Mesenchymal stem cell (in vitro differentiated cells and primary cell): ENCODE measurements around the gene MCF2L2.

ENCODE experiments used
- DNase-seq: peaks from one replicate; pipeline ENCODE4 v3.0.0-alpha.2; 2013
- H2AFZ ChIP-seq: one replicate; pipeline ENCODE4 v1.6.1; 2013; ENCODE audit warnings: low read depth, mild to moderate bottlenecking, control low read depth, inconsistent platforms, low read length, moderate library complexity
- H2AK5ac ChIP-seq: 2 replicates; pipeline ENCODE4 v1.6.1; 2013; ENCODE audit warnings: low read length, moderate library complexity, mild to moderate bottlenecking, inconsistent platforms; ENCODE audit not compliant: severe bottlenecking
- H2BK120ac ChIP-seq: one replicate; pipeline ENCODE4 v1.6.1; 2013; ENCODE audit warnings: low read depth, mild to moderate bottlenecking, inconsistent platforms, low read length, moderate library complexity
- H2BK12ac ChIP-seq, 2 experiments: one replicate each; pipeline ENCODE4 v1.6.1; 2013; ENCODE audit warnings: inconsistent platforms in 2 of 2, low read length in 2 of 2, mild to moderate bottlenecking in 2 of 2, moderate library complexity in 2 of 2, control low read depth in 1 of 2
- H2BK15ac ChIP-seq: one replicate; pipeline ENCODE4 v1.6.1; 2013; ENCODE audit warnings: mild to moderate bottlenecking, low read depth, inconsistent platforms; ENCODE audit not compliant: poor library complexity, severe bottlenecking
- H2BK5ac ChIP-seq: 2 replicates; pipeline ENCODE4 v1.6.1; 2013; ENCODE audit warnings: low read depth, mild to moderate bottlenecking, low read length, control low read depth, inconsistent platforms; ENCODE audit not compliant: poor library complexity, severe bottlenecking
- H3K14ac ChIP-seq, 2 experiments: one replicate each; pipeline ENCODE4 v1.6.1; 2013; ENCODE audit warnings: inconsistent platforms in 2 of 2, low read length in 2 of 2, control low read depth in 1 of 2, mild to moderate bottlenecking in 1 of 2, moderate library complexity in 1 of 2
- H3K18ac ChIP-seq, 2 experiments: one replicate each; pipeline ENCODE4 v1.6.1; 2013; ENCODE audit warnings: inconsistent platforms in 2 of 2, low read length in 2 of 2, control low read depth in 1 of 2, low read depth in 1 of 2, mild to moderate bottlenecking in 1 of 2
- H3K23ac ChIP-seq, 2 experiments: one replicate each; pipeline ENCODE4 v1.6.1; 2013; ENCODE audit warnings: inconsistent platforms in 2 of 2, low read length in 2 of 2, mild to moderate bottlenecking in 2 of 2, moderate library complexity in 2 of 2, control low read depth in 1 of 2
- H3K27ac ChIP-seq: 2 replicates; pipeline ENCODE4 v1.5.1; 2013; ENCODE audit warnings: mild to moderate bottlenecking, moderate library complexity, low read length, control low read depth, inconsistent platforms; ENCODE audit not compliant: poor library complexity, severe bottlenecking
- H3K27me3 ChIP-seq, 2 experiments: 2 replicates each; pipeline versions ENCODE4 v1.6.1 to v1.7.0; 2013; ENCODE audit warnings: low read length in 2 of 2, mild to moderate bottlenecking in 2 of 2, moderate library complexity in 2 of 2, control low read depth in 1 of 2, inconsistent platforms in 1 of 2; ENCODE audit not compliant: control insufficient read depth in 1 of 2, insufficient read depth in 1 of 2
- H3K36me3 ChIP-seq, 2 experiments: 2 replicates each; pipeline versions ENCODE4 v1.6.1 to v1.7.0; 2013; ENCODE audit warnings: low read length in 2 of 2, control low read depth in 1 of 2, inconsistent platforms in 1 of 2, low read depth in 1 of 2, mild to moderate bottlenecking in 1 of 2; ENCODE audit not compliant: insufficient read depth in 2 of 2, control insufficient read depth in 1 of 2
- H3K4ac ChIP-seq, 2 experiments: one replicate each; pipeline ENCODE4 v1.6.1; 2013; ENCODE audit warnings: inconsistent platforms in 2 of 2, low read length in 2 of 2, mild to moderate bottlenecking in 2 of 2, moderate library complexity in 2 of 2, control low read depth in 1 of 2, low read depth in 1 of 2
- H3K4me1 ChIP-seq: 2 replicates; pipeline ENCODE4 v1.6.1; 2013; ENCODE audit warnings: low read depth, low read length, control low read depth; ENCODE audit not compliant: control insufficient read depth, insufficient read depth
- H3K4me2 ChIP-seq: 2 replicates; pipeline ENCODE4 v1.6.1; 2013; ENCODE audit warnings: low read length, mild to moderate bottlenecking, inconsistent platforms; ENCODE audit not compliant: poor library complexity, severe bottlenecking
- H3K4me3 ChIP-seq, 2 experiments: 2 replicates each; pipeline versions ENCODE4 v1.5.1 to v1.7.0; 2013; ENCODE audit warnings: low read length in 2 of 2, mild to moderate bottlenecking in 2 of 2, control low read depth in 1 of 2, low read depth in 1 of 2; ENCODE audit not compliant: insufficient read depth in 1 of 2
- H3K79me1 ChIP-seq: replicated peaks from 2 replicates; pipeline ENCODE4 v1.6.1; 2013; ENCODE audit warnings: mild to moderate bottlenecking, control low read depth, low read length, inconsistent platforms; ENCODE audit not compliant: poor library complexity, severe bottlenecking
- H3K9ac ChIP-seq: 2 replicates; pipeline ENCODE4 v1.7.0; 2013; ENCODE audit warnings: mild to moderate bottlenecking, low read length, moderate library complexity
- H3K9me3 ChIP-seq: 2 replicates; pipeline ENCODE4 v1.7.0; 2013; ENCODE audit warnings: mild to moderate bottlenecking, low read length; ENCODE audit not compliant: control insufficient read depth
- H4K8ac ChIP-seq: one replicate; pipeline ENCODE4 v1.6.1; 2013; ENCODE audit warnings: inconsistent platforms, mild to moderate bottlenecking, low read length, moderate library complexity
- H4K91ac ChIP-seq: one replicate; pipeline ENCODE4 v1.6.1; 2013; ENCODE audit warnings: mild to moderate bottlenecking, low read length, inconsistent platforms
- WGBS: methylation state at CpG from one replicate; pipeline ENCODE4 v1.1.7; 2013; ENCODE audit warnings: mixed read lengths; 5-methylcytosine and 5-hydroxymethylcytosine counted together

Gene MCF2L2

DNA sequence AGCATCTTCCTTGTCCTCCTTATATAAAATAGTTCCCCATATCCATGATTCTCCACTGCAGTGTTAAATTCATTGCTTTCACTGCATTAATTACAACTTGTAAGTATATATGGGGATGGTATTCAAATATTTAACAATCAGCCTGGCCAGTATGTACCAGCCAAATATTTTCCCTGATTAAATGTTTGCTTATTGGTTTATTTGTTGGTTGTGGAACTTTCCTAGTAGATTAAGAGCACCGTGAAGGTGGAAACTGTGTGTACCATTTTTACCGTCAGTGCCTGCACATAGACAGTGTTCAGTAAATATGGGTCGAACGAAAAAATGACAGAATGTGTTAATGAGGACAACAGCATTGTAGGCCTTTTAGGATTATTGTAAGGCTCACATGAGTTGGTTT, 272.9 kb downstream of the MCF2L2 start:
- Histone ChIP-seq H3K36me3 (no peaks in the 10 kb centered on the region), H3K14ac (no peak overlapping the region), H3K9ac (no peak overlapping the region), H2BK15ac (no peak overlapping the region), H3K23ac (no peak overlapping the region), H3K9me3 (no peaks in the 10 kb centered on the region), H2BK5ac (no peak overlapping the region), H2AK5ac (no peak overlapping the region), H3K18ac (no peak overlapping the region), H3K4ac (no peak overlapping the region), H3K4me3 (no peak overlapping the region), H2BK12ac (no peak overlapping the region), H2BK120ac (no peak overlapping the region), H3K79me1 (no peaks in the 10 kb centered on the region), H3K4me2 (no peak overlapping the region), H2AFZ (no peak overlapping the region), H4K8ac (no peak overlapping the region), H3K27ac (no peak overlapping the region), H3K4me1 (peaks cover 2% of the 10 kb centered on the region), H3K27me3 (peaks cover 9 to 78% of the 10 kb centered on the region in 2 experiments), H4K91ac (no peak overlapping the region)
- DNase-seq: no peak
- 96% methylated on average over 4 of the region's 4 CpGs for WGBS

DNA sequence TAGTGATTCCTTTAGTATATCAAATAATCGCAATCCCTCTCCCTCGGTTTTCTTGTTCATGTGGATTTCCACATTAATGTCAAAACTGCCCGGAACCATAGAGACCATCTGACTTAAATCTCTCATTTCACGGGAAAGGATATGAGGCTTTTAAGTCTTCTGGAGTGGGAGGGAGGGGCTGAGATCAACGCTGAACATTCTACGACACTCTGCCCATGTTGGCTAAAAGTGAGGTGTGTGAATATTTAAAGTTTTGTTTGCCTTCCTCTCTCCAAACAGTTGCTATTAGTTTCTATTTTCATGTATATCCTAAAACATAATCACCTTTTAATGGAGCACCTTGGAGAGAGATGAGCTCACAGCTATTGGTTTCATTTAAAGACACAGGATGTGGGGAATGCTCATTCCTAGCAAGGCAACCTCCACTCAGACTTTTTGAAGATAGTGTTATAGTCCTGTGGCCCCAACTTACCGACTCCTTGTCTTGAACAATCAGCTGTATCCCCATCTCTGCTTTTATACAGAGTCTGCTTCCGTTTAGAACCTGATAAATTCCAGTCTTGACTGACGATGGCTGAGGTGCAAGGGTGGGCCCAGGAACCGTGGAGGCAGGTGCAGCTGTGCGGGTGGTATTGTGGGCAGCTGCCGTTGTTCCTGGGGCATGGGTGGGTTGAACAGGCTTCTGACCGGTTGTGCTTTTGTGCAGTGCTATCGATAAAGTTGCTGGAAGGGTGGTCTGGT, 275.0 kb downstream of the MCF2L2 start:
- no peak overlapping the region for H3K9ac ChIP-seq
- H3K27ac ChIP-seq: no peak overlapping the region
- no peak overlapping the region for H4K91ac ChIP-seq
- H3K79me1 ChIP-seq: no peaks in the 10 kb centered on the region
- H2BK12ac ChIP-seq: no peak overlapping the region
- no peaks in the 10 kb centered on the region for H3K36me3 ChIP-seq
- no peak overlapping the region for H3K4me2 ChIP-seq
- DNase-seq: no peak
- no peak overlapping the region for H3K14ac ChIP-seq
- no peaks in the 10 kb centered on the region for H3K4me1 ChIP-seq
- H2BK5ac ChIP-seq: no peak overlapping the region
- no peak overlapping the region for H2AK5ac ChIP-seq
- no peak overlapping the region for H3K18ac ChIP-seq
- H2AFZ ChIP-seq: no peak overlapping the region
- H3K9me3 ChIP-seq: no peaks in the 10 kb centered on the region
- no peak overlapping the region for H3K4me3 ChIP-seq
- H2BK15ac ChIP-seq: no peak overlapping the region
- no peak overlapping the region for H4K8ac ChIP-seq
- H3K23ac ChIP-seq: no peak overlapping the region
- no peak overlapping the region for H3K4ac ChIP-seq
- peaks cover 12 to 58% of the 10 kb centered on the region in 2 experiments for H3K27me3 ChIP-seq
- no peak overlapping the region for H2BK120ac ChIP-seq
- 92% methylated on average over 12 of the region's 14 CpGs for WGBS

DNA sequence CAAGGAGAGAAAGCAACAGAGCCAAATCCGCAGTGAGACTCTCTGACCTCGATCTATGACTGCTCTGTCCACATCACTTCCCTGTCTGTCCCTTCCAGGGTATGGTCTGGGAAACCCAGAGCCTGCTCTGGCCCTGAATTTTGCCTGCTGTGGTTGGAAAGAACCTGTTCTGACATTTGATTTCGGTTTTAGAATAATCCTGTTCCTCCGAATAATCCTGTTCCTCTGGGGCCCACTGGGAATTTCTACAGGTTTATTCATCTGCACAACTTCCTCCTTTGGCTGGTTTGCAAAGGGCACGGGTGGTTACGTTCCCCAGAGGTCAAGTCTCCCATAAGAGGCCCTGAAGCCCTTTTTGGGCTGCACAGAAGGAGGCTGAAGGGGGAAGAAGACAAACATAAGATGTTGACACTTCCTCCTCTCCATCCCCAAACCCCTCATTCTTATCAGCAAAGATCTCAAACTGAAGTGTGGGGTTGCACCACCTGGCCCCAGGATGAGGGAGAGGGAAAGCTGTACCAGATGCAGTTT, 276.5 kb downstream of the MCF2L2 start:
- H3K4me2 ChIP-seq: no peak overlapping the region
- no peak overlapping the region for H3K14ac ChIP-seq
- H2BK12ac ChIP-seq: no peak overlapping the region
- H3K27me3 ChIP-seq: peaks cover 12 to 48% of the 10 kb centered on the region in 2 experiments
- no peak overlapping the region for H3K4ac ChIP-seq
- WGBS: 42% methylated on average over 4 of the region's 6 CpGs
- no peak overlapping the region for H2BK5ac ChIP-seq
- no peak overlapping the region for H3K18ac ChIP-seq
- no peak overlapping the region for H3K4me3 ChIP-seq
- H2BK15ac ChIP-seq: no peak overlapping the region
- no peak overlapping the region for H4K91ac ChIP-seq
- H3K36me3 ChIP-seq: no peaks in the 10 kb centered on the region
- no peak overlapping the region for H2BK120ac ChIP-seq
- H3K9me3 ChIP-seq: no peaks in the 10 kb centered on the region
- H3K27ac ChIP-seq: no peak overlapping the region
- no peak overlapping the region for H2AK5ac ChIP-seq
- H3K79me1 ChIP-seq: no peaks in the 10 kb centered on the region
- DNase-seq: no peak
- no peak overlapping the region for H2AFZ ChIP-seq
- no peak overlapping the region for H3K9ac ChIP-seq
- no peak overlapping the region for H4K8ac ChIP-seq
- no peak overlapping the region for H3K23ac ChIP-seq
- no peaks in the 10 kb centered on the region for H3K4me1 ChIP-seq

DNA sequence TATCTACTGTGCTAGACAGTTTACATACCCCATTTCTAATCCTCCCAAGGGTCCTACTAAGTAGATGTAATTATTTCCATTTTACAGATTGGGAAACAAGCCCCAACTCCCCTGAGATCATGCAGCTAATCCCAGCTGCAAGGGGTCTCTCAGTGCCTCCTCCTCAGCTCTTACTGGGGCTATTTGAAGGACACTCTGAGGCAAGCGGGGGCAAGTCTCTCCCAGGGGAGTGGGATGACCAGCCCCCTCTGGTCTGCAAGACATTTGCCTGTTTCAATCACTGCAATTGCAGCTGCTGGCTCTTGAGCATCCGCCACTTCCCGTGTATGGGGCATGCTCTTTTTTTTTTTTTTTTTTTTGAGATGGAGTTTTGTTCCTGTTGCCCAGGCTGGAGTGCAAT, 277.3 kb downstream of the MCF2L2 start:
- no peaks in the 10 kb centered on the region for H3K9me3 ChIP-seq
- no peaks in the 10 kb centered on the region for H3K79me1 ChIP-seq
- 67% methylated on average over 2 of the region's 3 CpGs for WGBS
- no peak overlapping the region for H2AK5ac ChIP-seq
- no peak overlapping the region for H4K8ac ChIP-seq
- no peak overlapping the region for H3K4me3 ChIP-seq
- H3K4me2 ChIP-seq: no peak overlapping the region
- no peak overlapping the region for H2BK5ac ChIP-seq
- no peak overlapping the region for H3K23ac ChIP-seq
- no peaks in the 10 kb centered on the region for H3K36me3 ChIP-seq
- H3K4me1 ChIP-seq: no peaks in the 10 kb centered on the region
- H2BK120ac ChIP-seq: no peak overlapping the region
- H3K27ac ChIP-seq: no peak overlapping the region
- no peak overlapping the region for H3K14ac ChIP-seq
- H3K27me3 ChIP-seq: peaks cover 12 to 42% of the 10 kb centered on the region in 2 experiments
- no peak overlapping the region for H2BK15ac ChIP-seq
- no peak overlapping the region for H2AFZ ChIP-seq
- H3K18ac ChIP-seq: no peak overlapping the region
- no peak overlapping the region for H2BK12ac ChIP-seq
- no peak overlapping the region for H3K4ac ChIP-seq
- no peak overlapping the region for H4K91ac ChIP-seq
- no peak for DNase-seq
- no peak overlapping the region for H3K9ac ChIP-seq
